ENCODE data around the gene RP9. TPM values are rescaled to one million over a fixed set of nuclear protein-coding genes. Genes with fewer than 3 reads are reported as not detected.
A peak's percentile ranks its signal among the peaks of the same experiment; 100 is the strongest.

RP9 gene
- polyA plus RNA-seq, 2 of the 4 experiments (the other 2 are of a cell fraction) = 25.7 to 51.5 TPM

- DNase-seq (ENCODE audit: low read depth in 1 of 2, low spot score in 1 of 2) (peak in 1 of 2 experiments; percentile 51), FAIRE-seq (no peak), ATAC-seq (peak; percentile 28 to 64)
- H3K4me3 ChIP-seq = peak within 1 kb of the TSS; percentile 95
- peak within 1 kb of the TSS; percentile 89 to 94 for H3K27ac ChIP-seq
- peak within 1 kb of the TSS; percentile 83 for H3K4me2 ChIP-seq
- TF ChIP-seq RAD21 (conservative IDR thresholded peaks at IDR 0.05 in 1 of 2, IDR thresholded peaks at IDR 0.05 in 1 of 2) (no peak), CEBPB (IDR thresholded peaks at IDR 0.05) (no peak), EHMT2 (IDR thresholded peaks at IDR 0.05; ENCODE audit: low read depth) (no peak), REST (IDR thresholded peaks at IDR 0.05) (peak; percentile 53; the same call in 1 of the 2 replicates), NFE2L2 (conservative IDR thresholded peaks at IDR 0.05; ENCODE audit: low read length) (no peak), MAZ (IDR thresholded peaks at IDR 0.05; ENCODE audit: borderline replicate concordance, low read depth, low read length) (no peak), HEYL (CRISPR knock-in tag; IDR thresholded peaks at IDR 0.05) (no peak), RNF2 (IDR thresholded peaks at IDR 0.05; ENCODE audit: borderline replicate concordance, low read depth) (no peak), PHF8 (IDR thresholded peaks at IDR 0.05; ENCODE audit: borderline replicate concordance, low read depth) (peak; percentile 77), TFCP2L1 (CRISPR knock-in tag; IDR thresholded peaks at IDR 0.05) (no peak), CBX2 (IDR thresholded peaks at IDR 0.05; ENCODE audit: borderline replicate concordance, low read depth) (no peak), JUN (IDR thresholded peaks at IDR 0.05) (peak in 1 of 2 experiments; percentile 71; a peak in 2 of 5 replicates), KDM5A (IDR thresholded peaks at IDR 0.05) (no peak), NPAS2 (CRISPR knock-in tag; IDR thresholded peaks at IDR 0.05; ENCODE audit: borderline replicate concordance) (no peak), BCL3 (IDR thresholded peaks at IDR 0.05) (no peak; the same call in 2 of the 3 replicates), PBX3 (IDR thresholded peaks at IDR 0.05) (no peak), EP300 (IDR thresholded peaks at IDR 0.05) (no peak), MAX (IDR thresholded peaks at IDR 0.05) (peak; percentile 37; the same call in 1 of the 2 replicates), POLR2A (IDR thresholded peaks at IDR 0.05; ENCODE audit: low read length) (peak; percentile 57), RFX5 (IDR thresholded peaks at IDR 0.05) (no peak), GATA3 (IDR thresholded peaks at IDR 0.05; ENCODE audit: borderline replicate concordance) (no peak), HMGXB4 (CRISPR knock-in tag; IDR thresholded peaks at IDR 0.05; ENCODE audit: borderline replicate concordance) (0 out of 2 replicates have a peak, but pooled peaks have one; percentile 54), FOSL2 (IDR thresholded peaks at IDR 0.05) (no peak), FOSL2 (CRISPR knock-in tag; IDR thresholded peaks at IDR 0.05) (no peak), TP53 (CRISPR knock-in tag; IDR thresholded peaks at IDR 0.05) (peak; percentile 30; the same call in 1 of the 2 replicates), MYC (IDR thresholded peaks at IDR 0.05; ENCODE audit: borderline replicate concordance, low read length) (peak; percentile 72; the same call in 1 of the 2 replicates), POLR2AphosphoS2 (conservative IDR thresholded peaks at IDR 0.05; ENCODE audit: low read length) (no peak), HOXA7 (CRISPR knock-in tag; IDR thresholded peaks at IDR 0.05) (no peak), CBX8 (IDR thresholded peaks at IDR 0.05) (no peak), USF2 (IDR thresholded peaks at IDR 0.05) (no peak)
- WGBS (ENCODE audit: missing lambda C conversion rate) = under 1% methylated on average over 19 of the region's 66 CpGs
- peaks cover 11% of the 10 kb centered on the region; the same call in 2 of the 3 replicates for H3K4me1 ChIP-seq
- H3K9me3 ChIP-seq = peaks cover 12% of the 10 kb centered on the region
- ChIA-PET POLR2A (interaction anchor here (0.6 to 1.9 kb wide), 13 partner anchors 8 to 572 kb away, joined by 3 to 16 read pairs (median 4); partner anchors contain the start of genes BBS9, FKBP9 and LSM5), CTCF (interaction anchor here (0.5 to 3.2 kb wide), 5 partner anchors 18 to 138 kb away, joined by 3 to 16 read pairs (median 3); partner anchors contain the start of gene RP9)
These were observed 47.0 kb downstream of the RP9 start, which contains the start of gene NT5C3A for GRCh38 chr7:33062023-33062781. Gene NT5C3A, minus strand, starts transcription at chr7:33062776. Its CDS starts 71 bp downstream, at chr7:33062705.

Measured in A549 (cell line).